Motor neuron (in vitro differentiated cells): ENCODE data around the gene INSM1. TPM values are rescaled to one million over a fixed set of nuclear protein-coding genes. Genes with fewer than 3 reads are reported as not detected.
"Not testable (repeated sequence)": the region's sequence is repeated elsewhere in the genome, so short reads cannot be mapped to it uniquely, and the experiment has no call there.

ENCODE experiments used
- ATAC-seq, 8 experiments: fragments of 200-7000 bp; cut with Tn5 transposase; replicated peaks in 6 of 8; 2 replicates each; pipeline ENCODE4 v1.8.0; 2021; ENCODE audit warnings: mild to moderate bottlenecking in 8 of 8, moderate library complexity in 8 of 8
- H3K27ac ChIP-seq, 2 donors: fragments of 250-450 bp; sonication (Bioruptor Pico); 2 replicates each; pipeline ENCODE4 v1.9.0; 2021; ENCODE audit warnings: antibody characterized with exemption in 2 of 2, mild to moderate bottlenecking in 2 of 2, moderate library complexity in 1 of 2
- H3K4me1 ChIP-seq, 2 donors: fragments of 250-450 bp; sonication (Bioruptor Pico); replicated peaks in 1 of 2; 2 replicates each; pipeline ENCODE4 v1.6.1; 2021; ENCODE audit warnings: antibody characterized with exemption in 2 of 2, mild to moderate bottlenecking in 2 of 2, moderate library complexity in 1 of 2
- H3K4me3 ChIP-seq, 5 donors: fragments of 250-450 bp; sonication (Bioruptor Pico); 2 replicates each; pipeline ENCODE4 v1.9.0; 2021; ENCODE audit warnings: antibody characterized with exemption in 5 of 5, mild to moderate bottlenecking in 5 of 5, moderate library complexity in 4 of 5
- WGBS, 10 experiments: fragments of 450-650 bp; shearing (Covaris generic); methylation state at CpG; one replicate each; pipeline ENCODE4 v1.0.0; 2022; 5-methylcytosine and 5-hydroxymethylcytosine counted together
- in situ Hi-C, 9 experiments: fragments of 400-800 bp; cut with MboI; loops; one replicate each; pipeline ENCODE4 v1.15.0; 2021; ENCODE audit warnings: low sequenced_read_pairs in 9 of 9, low pct_unique_long_range_greater_than_20kb in 2 of 9; ENCODE audit not compliant: unreplicated experiment in 9 of 9
- total RNA-seq, 8 experiments: library from RNA; unstranded; fragments of 300-600 nt; gene quantifications; 2 replicates each; pipeline versions ENCODE4 v1.2.3 to v1.2.4, GENCODE V29; 2022

INSM1 gene
- total RNA-seq, 8 experiments from 2014 or later = 0.56 to 33.1 (median 4.8) TPM; not detected in 2

DNA sequence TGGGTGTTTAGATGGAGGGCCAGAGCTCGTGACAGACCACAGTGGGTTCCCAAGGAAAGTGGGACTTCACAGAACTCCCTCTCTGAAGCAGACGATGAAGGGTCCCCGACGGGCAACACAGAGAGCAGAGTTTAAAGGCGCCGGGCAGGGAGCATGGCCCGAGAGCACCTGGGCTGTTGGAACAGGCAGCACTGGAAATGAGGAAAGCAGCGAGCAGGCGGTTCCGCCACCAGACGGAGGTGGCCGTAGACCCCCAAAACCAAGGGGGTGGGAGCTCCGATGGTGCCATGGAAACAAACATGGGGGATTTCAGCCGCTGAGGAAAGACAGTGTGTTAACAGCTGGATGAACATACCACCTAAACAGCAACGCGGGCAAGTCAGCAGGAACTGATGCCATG, 27.5 kb upstream of the INSM1 start:
- no peak for ATAC-seq
- in situ Hi-C loops = no loop called here
- H3K4me3 ChIP-seq = no peak overlapping the region
- H3K27ac ChIP-seq = no peak overlapping the region
- peaks cover 0 to 8% of the 10 kb centered on the region in 2 donors for H3K4me1 ChIP-seq
- 67 to 100% (median 86%) methylated on average over 3 to 6 of the region's 16 CpGs; no CpG with 5 or more reads in 6 of the 10 experiments for WGBS, 10 experiments

DNA sequence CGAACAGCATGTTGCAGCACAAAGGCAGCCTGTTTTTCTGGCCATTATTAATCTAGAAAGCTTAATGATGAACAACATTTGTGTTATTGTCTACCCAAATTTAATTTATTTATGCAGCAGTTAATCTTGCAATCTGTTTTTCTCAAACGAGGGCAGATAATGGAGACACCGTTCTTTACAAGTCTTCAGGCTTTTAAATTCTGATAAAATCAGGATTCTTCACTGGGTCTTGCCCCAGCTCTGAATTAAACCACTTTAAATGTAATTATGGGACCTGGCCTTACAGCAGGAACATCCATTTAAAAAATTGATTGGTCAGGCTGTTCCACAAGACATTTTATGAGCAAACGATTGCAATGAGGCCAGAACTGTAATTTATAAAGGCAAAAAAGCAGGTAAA, 26.5 kb upstream of the INSM1 start:
- in situ Hi-C loops = no loop called here
- peak in 2 of 8 experiments; percentile 11 to 13 for ATAC-seq
- Histone ChIP-seq H3K27ac (no peak overlapping the region), H3K4me1 (peaks cover 0 to 8% of the 10 kb centered on the region in 2 donors), H3K4me3 (no peak overlapping the region)
- 23 to 82% (median 43%) methylated on average over 1 to 4 of the region's 4 CpGs; no CpG with 5 or more reads in 1 of the 10 experiments for WGBS, 10 experiments

DNA sequence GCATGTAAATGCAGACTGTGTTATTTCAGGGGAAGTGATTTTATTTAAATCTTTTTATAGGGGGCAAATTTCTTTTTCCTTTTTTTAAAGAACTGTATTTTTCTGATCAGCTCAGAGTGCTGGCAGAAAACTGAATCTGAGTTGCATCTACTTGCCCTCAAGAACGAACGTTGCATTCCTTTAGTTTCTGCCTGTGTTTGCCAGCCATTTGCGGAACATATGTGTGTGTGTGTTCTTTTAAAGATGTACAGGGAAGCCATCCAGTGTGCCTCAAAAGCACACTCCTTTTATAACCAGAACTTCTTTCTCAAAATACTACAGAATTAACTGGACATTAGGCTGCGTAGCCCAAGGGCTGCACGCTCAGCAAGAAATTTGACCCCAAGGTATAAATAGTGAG, 25.8 kb upstream of the INSM1 start:
- H3K4me3 ChIP-seq = no peak overlapping the region
- WGBS, 10 experiments = 7 to 97% (median 61%) methylated on average over 3 to 5 of the region's 5 CpGs; no CpG with 5 or more reads in 2 of the 10 experiments
- H3K27ac ChIP-seq = no peak overlapping the region
- ATAC-seq = peak in 1 of 8 experiments; percentile 20
- in situ Hi-C loops = no loop called here
- H3K4me1 ChIP-seq = peaks cover 0 to 8% of the 10 kb centered on the region in 2 donors

DNA sequence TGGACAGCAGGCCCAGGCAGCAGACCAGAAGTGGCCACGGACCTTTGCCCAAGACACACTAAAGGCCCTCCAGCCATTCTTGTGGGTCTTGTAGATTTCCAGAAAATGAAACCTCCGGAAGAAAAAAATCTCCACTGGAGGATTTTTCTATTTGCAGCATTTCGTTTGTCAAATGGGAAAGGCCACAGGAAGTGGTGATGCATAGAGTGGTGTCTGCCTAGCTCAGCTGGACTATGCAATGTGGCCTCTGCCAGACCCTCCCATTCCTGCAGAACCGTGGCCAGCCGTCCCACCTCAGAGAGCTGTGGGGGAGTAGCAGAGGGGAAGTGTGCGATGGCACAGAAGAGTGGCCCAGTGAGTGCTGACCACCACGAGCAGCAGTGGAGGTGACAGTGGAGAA, 24.0 kb upstream of the INSM1 start:
- WGBS, 10 experiments = 36 to 100% (median 81%) methylated on average over 1 to 7 of the region's 7 CpGs; no CpG with 5 or more reads in 2 of the 10 experiments
- in situ Hi-C loops = no loop called here

DNA sequence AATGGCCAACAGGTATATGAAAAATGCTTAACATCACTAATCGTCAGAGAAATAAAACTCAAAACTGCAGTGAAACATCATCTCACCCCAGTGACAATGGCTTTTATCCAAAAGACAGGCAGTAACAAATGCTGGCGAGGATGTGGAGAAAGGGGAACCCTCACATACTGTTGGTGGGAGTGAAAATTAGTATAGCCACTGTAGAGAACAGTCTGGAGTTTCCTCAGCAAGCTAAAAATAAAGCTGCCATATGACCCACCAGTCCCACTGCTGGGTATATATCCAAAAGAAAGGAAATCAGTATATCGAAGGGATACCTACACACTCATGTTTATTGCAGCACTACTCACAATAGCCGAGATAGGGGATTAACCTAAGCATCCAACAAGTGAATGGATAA, 23.4 kb upstream of the INSM1 start:
- in situ Hi-C loops = no loop called here
- 11 to 92% (median 81%) methylated on average over 1 to 4 of the region's 4 CpGs; no CpG with 5 or more reads in 1 of the 10 experiments for WGBS, 10 experiments

More for the DNA sequence above, 24.0 kb upstream of the INSM1 start:
- Histone ChIP-seq H3K4me3 (no peak overlapping the region), H3K27ac (no peak overlapping the region), H3K4me1 (peaks cover 0 to 8% of the 10 kb centered on the region in 2 donors)
- no peak for ATAC-seq

DNA sequence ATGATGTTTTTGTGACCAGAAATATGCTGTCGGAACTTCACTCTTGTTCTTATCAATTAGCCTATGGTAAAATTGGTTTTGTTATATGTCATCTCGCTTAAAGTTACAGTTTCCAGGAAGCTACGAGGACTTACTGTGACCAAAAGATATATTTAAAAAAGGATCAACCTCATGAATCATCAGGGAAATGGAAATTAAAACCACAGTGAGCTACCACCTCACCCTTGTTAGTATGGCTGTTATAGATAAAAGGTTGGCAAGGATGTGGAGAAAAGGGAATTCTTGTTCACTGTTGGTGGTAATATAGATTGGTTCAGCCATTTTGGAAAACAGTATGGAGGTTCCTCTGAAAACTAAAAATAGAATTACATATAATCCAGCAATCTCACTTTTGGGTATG, 14.3 kb upstream of the INSM1 start:
- Histone ChIP-seq H3K27ac (no peak overlapping the region), H3K4me1 (no peaks in the 10 kb centered on the region), H3K4me3 (no peak overlapping the region)
- peak in 2 of 8 experiments; percentile 20 to 29 for ATAC-seq
- in situ Hi-C loops = loop anchor here in 6 of 9 experiments (25.0 kb wide), 2 partner anchors 209 to 266 kb away; no protein-coding TSS in a partner anchor
- 0 to 93% (median 53%) methylated on average over 1 to 3 of the region's 3 CpGs for WGBS, 10 experiments

More for the DNA sequence above, 23.4 kb upstream of the INSM1 start:
- H3K27ac ChIP-seq = no peak overlapping the region
- H3K4me3 ChIP-seq = no peak overlapping the region
- ATAC-seq = no peak
- H3K4me1 ChIP-seq = peaks cover 0 to 8% of the 10 kb centered on the region in 2 donors

DNA sequence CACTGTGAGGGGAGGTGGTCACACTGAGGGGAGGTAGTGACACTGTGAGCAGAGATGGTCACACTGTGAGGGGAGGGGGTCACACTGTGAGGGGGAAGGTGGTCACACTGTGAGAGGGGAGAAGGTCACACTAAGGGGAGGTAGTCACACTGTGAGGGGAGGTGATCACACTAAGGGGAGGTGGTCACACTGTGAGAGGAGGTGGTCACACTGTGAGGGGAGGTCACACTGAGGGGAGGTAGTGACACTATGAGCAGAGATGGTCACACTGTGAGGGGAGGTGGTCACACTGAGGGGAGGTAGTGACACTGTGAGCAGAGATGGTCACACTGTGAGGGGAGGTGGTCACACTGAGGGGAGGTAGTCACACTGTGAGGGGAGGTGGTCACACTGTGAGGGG, 12.4 kb upstream of the INSM1 start:
- not testable (repeated sequence) for ATAC-seq, H3K27ac ChIP-seq, H3K4me3 ChIP-seq, H3K4me1 ChIP-seq
- in situ Hi-C loops = loop anchor here in 6 of 9 experiments (25.0 kb wide), 2 partner anchors 207 to 268 kb away; no protein-coding TSS in a partner anchor

DNA sequence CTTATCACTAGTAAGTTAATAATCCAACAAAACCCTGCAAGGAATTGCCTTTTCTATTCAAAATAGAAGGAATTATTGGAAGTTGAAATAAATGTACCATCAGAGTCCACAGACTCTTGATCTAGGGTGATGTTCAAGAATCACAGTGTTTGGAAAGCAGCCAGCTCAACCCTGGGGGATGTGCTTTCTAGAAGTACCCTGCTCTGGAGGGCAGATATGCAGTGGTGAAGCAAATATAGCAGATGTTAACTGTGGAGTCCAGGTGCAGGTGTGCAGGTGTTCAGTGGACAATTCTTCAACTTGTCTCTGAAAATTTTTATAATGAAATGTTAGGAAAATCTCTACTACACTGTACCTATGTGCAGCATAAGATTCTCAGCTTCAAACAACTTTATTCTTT, 9.1 kb upstream of the INSM1 start:
- H3K27ac ChIP-seq = no peak overlapping the region
- H3K4me3 ChIP-seq = no peak overlapping the region
- in situ Hi-C loops = loop anchor here in 6 of 9 experiments (25.0 kb wide), 2 partner anchors 204 to 272 kb away; no protein-coding TSS in a partner anchor
- H3K4me1 ChIP-seq = peaks cover 10 to 11% of the 10 kb centered on the region in 2 donors
- ATAC-seq = no peak

DNA sequence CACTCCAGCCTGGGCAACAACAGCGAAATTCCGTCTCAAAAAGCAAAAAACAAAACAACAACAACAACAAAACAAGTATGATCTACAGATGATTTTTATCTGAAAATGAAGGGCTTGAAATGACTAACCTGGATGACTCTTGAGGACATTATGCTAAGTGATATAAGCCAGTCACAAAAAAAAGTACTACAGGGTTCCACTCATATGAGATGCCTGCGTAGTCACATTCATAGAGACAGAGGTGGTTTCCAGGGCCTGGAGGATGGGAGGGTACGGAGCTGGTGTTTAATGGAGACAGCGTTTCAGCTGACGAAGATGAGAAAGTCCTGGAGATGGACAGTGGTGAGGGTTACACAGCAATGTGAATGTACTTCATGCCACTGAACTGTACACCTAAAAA, 8.3 kb upstream of the INSM1 start:
- H3K27ac ChIP-seq = no peak overlapping the region
- no peak for ATAC-seq
- in situ Hi-C loops = loop anchor here in 6 of 9 experiments (25.0 kb wide), 2 partner anchors 203 to 272 kb away; no protein-coding TSS in a partner anchor
- no peak overlapping the region for H3K4me3 ChIP-seq
- H3K4me1 ChIP-seq = peaks cover 10 to 14% of the 10 kb centered on the region in 2 donors
- WGBS, 10 experiments = 61 to 100% (median 82%) methylated on average over 2 to 6 of the region's 6 CpGs; no CpG with 5 or more reads in 1 of the 10 experiments

DNA sequence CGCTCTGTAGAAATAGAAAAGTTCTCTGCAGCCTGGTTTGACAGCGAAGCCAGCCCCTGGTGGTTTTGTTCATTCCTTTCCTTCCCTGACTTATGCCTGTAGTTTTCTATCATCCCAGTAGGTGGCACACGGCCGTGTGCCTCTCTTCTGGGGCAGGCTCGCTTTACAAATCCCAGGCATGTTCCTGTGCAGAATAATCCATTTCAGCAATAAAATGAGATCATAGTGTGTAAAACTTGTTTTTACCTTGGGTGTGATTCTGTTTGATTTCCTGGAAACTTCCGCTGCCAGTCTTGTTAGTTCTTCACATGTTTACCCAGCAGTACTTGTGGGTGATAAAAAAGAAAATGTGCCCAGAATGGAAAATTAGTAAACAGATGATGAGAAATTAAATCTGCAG, 7.4 kb upstream of the INSM1 start:
- Histone ChIP-seq H3K4me3 (no peak overlapping the region), H3K27ac (no peak overlapping the region), H3K4me1 (peaks cover 10 to 14% of the 10 kb centered on the region in 2 donors)
- in situ Hi-C loops = loop anchor here in 6 of 9 experiments (25.0 kb wide), 2 partner anchors 202 to 273 kb away; no protein-coding TSS in a partner anchor
- 0 to 15% (median 7%) methylated on average over 1 to 6 of the region's 6 CpGs; no CpG with 5 or more reads in 1 of the 10 experiments for WGBS, 10 experiments
- ATAC-seq = peak in 7 of 8 experiments; percentile 14 to 92 (median 41)

DNA sequence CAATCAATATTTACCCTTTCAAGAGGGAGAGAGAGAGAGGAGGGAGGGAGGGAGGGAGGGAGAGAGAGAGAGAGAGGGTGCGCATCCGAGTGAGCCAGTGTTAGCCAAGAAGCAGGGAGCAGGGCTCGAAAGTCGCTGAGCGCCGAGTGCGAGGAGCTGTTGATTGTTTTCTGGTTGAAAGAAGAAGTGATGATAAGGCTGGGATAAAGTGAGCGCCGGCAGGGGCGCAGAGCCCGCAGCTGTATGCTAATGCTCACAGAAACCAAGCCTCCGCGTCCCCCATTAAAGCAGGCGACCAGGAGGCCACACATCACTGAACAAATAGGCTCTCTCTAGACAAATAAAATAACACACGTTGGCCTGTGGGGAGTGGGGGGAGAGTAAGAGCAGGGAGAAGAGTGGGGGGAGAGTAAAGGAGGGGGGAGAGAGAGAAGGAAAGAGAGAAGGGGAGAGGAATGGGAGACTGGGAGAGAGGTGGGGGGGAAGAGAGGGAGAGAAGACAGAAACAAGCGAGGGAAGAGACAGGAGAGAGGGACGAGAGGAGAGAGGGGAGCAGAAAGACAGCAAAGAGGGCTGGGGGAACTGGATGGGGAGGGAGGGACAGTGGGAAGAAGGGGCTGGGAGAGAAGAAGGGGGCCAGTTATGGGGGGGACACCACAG, 5.0 kb upstream of the INSM1 start:
- peak in 5 of 8 experiments; percentile 36 to 54 (median 50) for ATAC-seq
- in situ Hi-C loops = loop anchor here in 6 of 9 experiments (25.0 kb wide), 2 partner anchors 199 to 276 kb away; no protein-coding TSS in a partner anchor
- Histone ChIP-seq H3K4me3 (peak overlapping the region; percentile 18 to 35 (median 26)), H3K27ac (peak overlapping the region; percentile 66 to 86), H3K4me1 (peaks cover 14 to 15% of the 10 kb centered on the region in 2 donors)
- 0% methylated on average over 3 to 8 of the region's 17 CpGs; no CpG with 5 or more reads in 6 of the 10 experiments for WGBS, 10 experiments

DNA sequence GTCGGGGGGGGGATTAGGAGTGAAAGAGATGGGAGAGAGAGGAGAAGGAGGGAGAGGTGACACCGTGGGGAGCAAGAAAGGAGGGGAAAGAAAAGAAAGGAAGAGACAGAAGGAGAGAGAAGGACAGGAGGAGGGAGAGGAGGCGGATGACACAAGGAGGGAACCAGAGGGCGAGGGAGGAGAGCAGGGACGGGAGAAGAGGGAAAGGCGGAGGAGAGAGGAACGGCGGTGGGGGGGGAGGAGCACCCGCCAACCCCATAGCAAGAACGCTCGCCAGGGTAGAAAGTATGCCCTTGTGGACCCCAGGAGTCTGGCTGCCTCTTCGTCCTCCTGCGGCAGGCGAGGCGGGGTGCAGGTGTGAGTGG, 4.5 kb upstream of the INSM1 start:
- in situ Hi-C loops = loop anchor here in 6 of 9 experiments (25.0 kb wide), 2 partner anchors 199 to 276 kb away; no protein-coding TSS in a partner anchor
- H3K4me3 ChIP-seq = peak overlapping the region; percentile 15 to 35 (median 26)
- peaks cover 14 to 15% of the 10 kb centered on the region in 2 donors for H3K4me1 ChIP-seq
- H3K27ac ChIP-seq = peak overlapping the region; percentile 66 to 86
- no peak for ATAC-seq
- 0% methylated on average over 5 of the region's 15 CpGs; no CpG with 5 or more reads in 9 of the 10 experiments for WGBS, 10 experiments
